Body of pancreas (tissue), 4 donors: ENCODE measurements around the gene CACNA1S.

ENCODE experiments used
- POLR2A ChIP-seq, 3 donors: fragments of 450-650 bp; IDR thresholded peaks; one replicate each; pipeline ENCODE4 v1.6.1; 2016; ENCODE audit warnings: antibody characterized with exemption in 3 of 3, mild to moderate bottlenecking in 2 of 3
- TF ChIP-seq, protein P1 (sequence below), 7 experiments: fragments of 450-650 bp in 4 of 7; fragments of 200-600 bp in 3 of 7; sonication (generic) in 3 of 7; IDR thresholded peaks; one replicate each; pipeline ENCODE4 v1.5.1; 2016 to 2019; ENCODE audit warnings: antibody characterized with exemption in 7 of 7

DNA sequence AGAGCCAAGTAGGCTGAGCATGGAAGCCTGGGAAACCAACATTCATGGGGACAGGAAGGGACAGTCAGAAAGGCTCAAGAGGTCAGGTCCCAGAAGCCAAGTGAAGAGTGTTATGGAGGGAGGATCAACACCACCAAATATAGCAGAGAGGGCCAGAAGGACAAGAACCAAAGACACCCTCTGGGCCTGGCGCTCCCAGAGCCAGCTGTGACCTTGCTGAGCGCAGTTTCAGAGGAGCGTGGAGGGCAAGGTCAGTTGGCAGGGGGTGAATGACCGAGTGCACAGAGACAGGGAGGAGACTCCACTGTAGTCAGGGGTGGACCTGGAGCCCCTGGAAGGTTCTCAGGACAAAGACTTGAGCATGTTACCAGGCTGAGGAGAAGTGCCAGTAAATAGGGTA is 19.2 kb upstream of the CACNA1S start:
- TF ChIP-seq, protein P1, sequence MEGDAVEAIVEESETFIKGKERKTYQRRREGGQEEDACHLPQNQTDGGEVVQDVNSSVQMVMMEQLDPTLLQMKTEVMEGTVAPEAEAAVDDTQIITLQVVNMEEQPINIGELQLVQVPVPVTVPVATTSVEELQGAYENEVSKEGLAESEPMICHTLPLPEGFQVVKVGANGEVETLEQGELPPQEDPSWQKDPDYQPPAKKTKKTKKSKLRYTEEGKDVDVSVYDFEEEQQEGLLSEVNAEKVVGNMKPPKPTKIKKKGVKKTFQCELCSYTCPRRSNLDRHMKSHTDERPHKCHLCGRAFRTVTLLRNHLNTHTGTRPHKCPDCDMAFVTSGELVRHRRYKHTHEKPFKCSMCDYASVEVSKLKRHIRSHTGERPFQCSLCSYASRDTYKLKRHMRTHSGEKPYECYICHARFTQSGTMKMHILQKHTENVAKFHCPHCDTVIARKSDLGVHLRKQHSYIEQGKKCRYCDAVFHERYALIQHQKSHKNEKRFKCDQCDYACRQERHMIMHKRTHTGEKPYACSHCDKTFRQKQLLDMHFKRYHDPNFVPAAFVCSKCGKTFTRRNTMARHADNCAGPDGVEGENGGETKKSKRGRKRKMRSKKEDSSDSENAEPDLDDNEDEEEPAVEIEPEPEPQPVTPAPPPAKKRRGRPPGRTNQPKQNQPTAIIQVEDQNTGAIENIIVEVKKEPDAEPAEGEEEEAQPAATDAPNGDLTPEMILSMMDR (IDR thresholded peaks at IDR 0.05), result no peak
- no peak for TF ChIP-seq POLR2A (IDR thresholded peaks at IDR 0.05)
